CMK (cell line): ENCODE measurements around the gene MYO1D.
"Not testable (repeated sequence)": the region's sequence is repeated elsewhere in the genome, so short reads cannot be mapped to it uniquely, and the experiment has no call there.

ENCODE experiments used
- DNase-seq: peaks from one replicate; pipeline ENCODE4 v3.0.0-alpha.2; 2010; ENCODE audit warnings: low read depth

MYO1D gene

GRCh38 chr17:32528825-32529224 is 348.1 kb downstream of the MYO1D start:
- DNase-seq: no peak

GRCh38 chr17:32527146-32527545 is 349.8 kb downstream of the MYO1D start:
- DNase-seq: no peak

DNA sequence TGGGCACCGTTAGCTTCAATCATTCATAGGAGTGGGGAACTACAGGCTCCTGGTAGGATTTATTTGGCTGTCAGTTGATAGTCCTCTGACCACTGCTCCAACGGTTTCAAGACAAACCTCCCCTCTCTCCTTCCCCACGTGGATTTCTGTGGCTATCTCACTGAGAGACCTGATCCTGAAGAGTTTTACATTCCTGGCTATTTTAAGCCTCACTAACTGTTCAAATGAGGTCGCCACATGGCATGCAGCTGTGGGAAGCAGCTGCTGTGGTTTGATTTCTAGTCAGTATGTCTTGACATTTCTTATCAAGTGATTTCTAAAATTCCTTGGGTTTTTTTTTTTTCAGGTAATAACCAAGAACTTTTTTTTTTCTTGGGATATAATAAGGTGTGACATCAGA is 351.8 kb downstream of the MYO1D start:
- no peak for DNase-seq

DNA sequence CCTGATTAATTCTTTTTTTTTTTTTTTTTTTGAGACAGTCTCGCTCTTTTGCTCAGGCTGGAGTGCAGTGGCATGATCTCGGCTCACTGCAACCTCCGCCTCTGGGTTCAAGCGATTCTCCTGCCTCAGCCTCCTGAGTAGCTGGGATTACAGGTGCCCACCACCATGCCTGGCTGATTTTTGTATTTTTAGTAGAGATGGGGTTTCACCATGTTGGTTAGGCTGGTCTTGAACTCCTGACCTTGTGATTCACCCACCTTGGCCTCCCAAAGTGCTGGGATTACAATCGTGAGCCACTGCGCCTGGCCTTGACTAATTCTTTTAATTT is 352.4 kb downstream of the MYO1D start:
- not testable (repeated sequence) for DNase-seq

- no peak for DNase-seq
These were observed 352.9 kb downstream of the MYO1D start for GRCh38 chr17:32523827-32524552.

GRCh38 chr17:32523017-32523680 is 353.8 kb downstream of the MYO1D start:
- DNase-seq: no peak

GRCh38 chr17:32520737-32521404 is 356.1 kb downstream of the MYO1D start:
- no peak for DNase-seq

DNA sequence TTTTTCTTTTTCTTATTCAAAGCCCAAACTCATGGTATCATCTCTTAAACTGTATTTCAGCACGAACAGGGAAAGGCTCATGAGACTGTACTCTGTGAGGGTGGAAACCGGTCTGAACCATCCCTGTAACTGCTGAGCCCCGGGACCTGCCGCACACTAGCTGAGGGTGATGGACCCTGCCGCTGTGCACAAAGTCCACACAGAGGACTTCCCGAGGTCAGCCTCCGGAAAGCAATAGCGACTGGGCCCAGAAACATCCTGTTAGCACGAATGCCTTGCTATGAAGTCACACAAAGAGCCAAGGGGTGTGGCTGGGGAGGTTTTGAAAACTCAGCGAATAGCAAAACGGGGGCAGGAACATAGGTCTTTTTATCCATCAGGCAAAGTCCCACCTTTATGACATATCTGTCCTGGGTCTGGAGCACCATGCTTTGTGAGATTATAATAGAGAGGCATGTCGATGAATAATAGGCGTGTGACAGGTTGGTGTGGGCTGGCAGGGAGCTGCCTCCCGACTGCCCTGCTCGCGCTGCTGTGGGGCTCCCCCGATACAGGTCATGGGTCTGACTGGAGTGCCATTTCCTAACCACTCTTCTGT is 356.7 kb downstream of the MYO1D start:
- DNase-seq: no peak

DNA sequence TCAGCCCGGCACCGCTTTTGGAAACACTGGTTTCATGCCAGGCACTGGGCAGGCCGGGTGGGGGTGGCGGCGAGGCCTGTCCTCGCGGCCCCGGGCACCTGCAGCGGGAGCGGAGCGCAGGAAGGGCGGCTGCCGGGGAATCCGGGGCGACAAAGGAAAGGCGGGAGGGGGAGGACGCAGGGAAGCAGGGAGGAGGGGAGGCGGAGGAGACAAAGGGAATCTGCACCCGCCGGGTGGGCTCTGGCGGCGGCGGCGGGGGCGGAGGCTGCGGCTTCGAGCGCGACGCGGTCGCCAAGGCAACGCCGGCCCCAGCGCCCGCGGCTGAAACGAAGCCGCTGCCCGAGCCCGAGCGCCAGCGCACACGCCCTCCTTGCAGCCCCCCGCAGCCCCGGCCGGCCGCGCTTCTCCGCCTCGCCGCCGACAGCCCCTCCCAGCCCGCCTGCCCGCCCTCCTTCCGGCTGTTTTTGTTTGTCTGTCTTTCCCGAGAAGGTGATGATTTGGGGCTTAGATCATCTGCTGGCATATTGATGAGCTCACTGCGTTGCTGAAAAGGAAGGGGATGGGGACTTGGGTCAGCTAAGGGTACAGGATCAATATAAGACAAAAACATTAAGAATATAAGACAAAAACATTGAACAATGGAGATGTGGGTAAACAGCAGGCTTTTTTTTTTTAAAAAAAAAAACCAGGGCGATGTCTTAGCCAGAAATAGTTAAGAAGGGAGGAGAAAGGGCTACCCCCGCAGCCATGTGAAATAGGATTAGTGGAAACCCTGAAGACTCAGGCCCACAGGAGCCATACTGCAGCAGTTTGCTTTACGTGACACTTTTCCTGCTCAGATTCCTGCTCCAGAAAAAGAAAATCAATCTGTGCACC is 357.5 kb downstream of the MYO1D start:
- no peak for DNase-seq

- no peak for DNase-seq
These were observed 358.2 kb downstream of the MYO1D start for GRCh38 chr17:32518646-32519227.

- no peak for DNase-seq
These were observed 358.9 kb downstream of the MYO1D start for GRCh38 chr17:32517982-32518381.

- DNase-seq: no peak
These were observed 359.8 kb downstream of the MYO1D start for GRCh38 chr17:32516940-32517701.

DNA sequence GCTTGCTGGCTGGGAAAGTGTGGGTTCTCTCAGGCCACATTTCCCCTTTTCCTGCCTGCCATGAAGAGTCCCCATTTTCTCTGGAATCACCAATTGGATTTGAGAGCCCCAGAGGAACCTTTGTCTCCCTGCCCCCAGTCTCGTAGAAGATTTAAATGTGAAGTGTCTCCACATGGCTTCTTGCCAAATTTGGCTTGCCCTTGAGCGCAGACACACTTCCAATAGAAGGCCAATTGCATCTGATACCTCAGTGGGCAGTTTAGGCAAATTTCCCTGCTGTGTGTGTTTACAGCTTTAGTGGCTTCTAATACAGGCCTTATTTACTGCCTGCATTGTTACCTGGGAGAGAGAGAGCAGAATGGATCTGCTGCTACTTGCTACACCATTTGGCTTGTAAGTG is 360.5 kb downstream of the MYO1D start:
- DNase-seq: no peak

GRCh38 chr17:32515677-32516383 is 361.1 kb downstream of the MYO1D start:
- no peak for DNase-seq

GRCh38 chr17:32514606-32515005 is 362.3 kb downstream of the MYO1D start:
- DNase-seq: no peak

DNA sequence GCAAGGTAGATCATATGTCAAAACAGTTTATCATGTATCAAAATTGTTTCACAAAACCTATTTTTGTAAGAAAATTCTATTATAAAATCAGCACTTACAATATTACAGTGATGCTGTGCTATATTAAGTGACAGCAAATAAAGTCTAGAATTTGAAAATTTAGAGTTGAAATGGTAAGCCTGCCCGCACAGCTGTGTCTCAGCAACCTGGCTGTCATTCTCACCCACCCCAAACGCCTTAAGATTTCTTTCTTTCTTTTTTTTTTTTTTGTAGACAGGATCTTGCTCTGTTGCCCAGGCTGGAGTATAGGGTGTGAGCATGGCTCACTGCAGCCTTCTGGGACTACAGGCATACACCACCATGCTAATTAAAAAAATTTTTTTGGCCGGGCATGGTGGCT is 363.3 kb downstream of the MYO1D start:
- DNase-seq: no peak

DNA sequence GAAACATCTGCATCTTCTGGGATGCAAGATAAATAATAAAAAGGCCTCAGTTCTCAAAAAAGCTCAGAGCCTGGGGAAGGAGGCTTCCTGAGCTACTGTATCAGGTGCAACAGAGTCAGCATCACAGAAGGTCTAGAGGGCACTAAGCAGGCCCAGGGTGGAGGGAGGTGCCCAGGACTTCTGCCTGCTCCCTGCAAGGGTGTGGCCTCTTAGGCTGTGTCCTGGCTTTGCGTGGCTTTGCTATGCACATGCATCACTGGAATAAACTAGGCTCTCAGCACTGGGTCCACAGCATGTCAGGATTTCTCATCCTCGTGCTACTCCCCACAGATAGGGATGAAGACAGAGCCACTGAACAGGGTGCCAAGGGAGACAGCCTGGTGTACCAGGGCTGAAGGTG is 364.6 kb downstream of the MYO1D start:
- no peak for DNase-seq

DNA sequence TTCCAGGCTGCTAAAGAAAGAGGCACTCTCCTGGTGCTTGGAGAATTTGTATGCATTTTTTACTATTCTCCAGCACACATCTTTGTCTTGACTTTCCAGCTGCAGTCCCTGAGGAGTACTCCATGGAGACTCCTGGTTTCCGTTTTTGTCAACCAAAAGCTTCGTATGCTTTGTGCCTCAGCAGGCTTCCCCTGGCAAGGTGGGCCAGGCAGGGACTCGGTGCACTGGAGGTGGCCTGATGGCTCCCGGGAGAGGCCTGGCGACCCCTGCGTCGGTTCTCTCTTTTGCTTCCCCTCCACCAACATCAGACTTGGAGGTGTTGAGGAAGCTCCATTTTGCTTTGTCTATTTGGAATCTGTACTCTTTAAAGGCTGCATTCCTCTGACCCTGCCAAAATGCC is 366.5 kb downstream of the MYO1D start:
- no peak for DNase-seq

- no peak for DNase-seq
These were observed 368.0 kb downstream of the MYO1D start for GRCh38 chr17:32508926-32509325.
